HG03108 (cell line): Measurements from ENCODE around the gene CELF6.

Experiments used
- ATAC-seq: cut with Tn5 transposase; IDR thresholded peaks from one replicate; pipeline ENCODE4 v1.9.1; 2021; ENCODE audit warnings: moderate library complexity; ENCODE audit not compliant: unreplicated experiment

Gene CELF6

GRCh38 chr15:72319985-72320671 is at the start of gene CELF6:
Gene CELF6 (minus strand): TSS chr15:72320157. CDS start chr15:72319874, 283 bp downstream.
- ATAC-seq = no peak

- ATAC-seq = no peak
Measured at GRCh38 chr15:72368899-72369298, 48.9 kb upstream of the CELF6 start.

- ATAC-seq = no peak
Measured at GRCh38 chr15:72368325-72368724, 48.4 kb upstream of the CELF6 start.

GRCh38 chr15:72365844-72366243 is 45.9 kb upstream of the CELF6 start:
- peak; percentile 93 for ATAC-seq

GRCh38 chr15:72361176-72361575 is 41.2 kb upstream of the CELF6 start:
- ATAC-seq = no peak

- no peak for ATAC-seq
Measured at GRCh38 chr15:72358650-72359171, 38.8 kb upstream of the CELF6 start.

- ATAC-seq = no peak
Measured at GRCh38 chr15:72358121-72358520, 38.2 kb upstream of the CELF6 start.

- ATAC-seq = no peak
Measured at GRCh38 chr15:72354496-72354895, 34.5 kb upstream of the CELF6 start.

GRCh38 chr15:72353266-72353665 is 33.3 kb upstream of the CELF6 start:
- ATAC-seq = no peak

- ATAC-seq = no peak
Measured at GRCh38 chr15:72345806-72346205, 25.8 kb upstream of the CELF6 start.

GRCh38 chr15:72345280-72345679 is 25.3 kb upstream of the CELF6 start:
- ATAC-seq = no peak

GRCh38 chr15:72344602-72345001 is 24.6 kb upstream of the CELF6 start:
- no peak for ATAC-seq

- ATAC-seq = no peak
Measured at GRCh38 chr15:72342385-72342784, 22.4 kb upstream of the CELF6 start.

- ATAC-seq = no peak
Measured at GRCh38 chr15:72341361-72341760, 21.4 kb upstream of the CELF6 start.

GRCh38 chr15:72340366-72340765 is 20.4 kb upstream of the CELF6 start:
- ATAC-seq = no peak

- ATAC-seq = no peak
Measured at GRCh38 chr15:72339777-72340177, 19.8 kb upstream of the CELF6 start.

GRCh38 chr15:72338617-72339321 is 18.8 kb upstream of the CELF6 start:
- no peak for ATAC-seq

GRCh38 chr15:72338148-72338547 is 18.2 kb upstream of the CELF6 start:
- ATAC-seq = no peak

- ATAC-seq = no peak
Measured at GRCh38 chr15:72334842-72335241, 14.9 kb upstream of the CELF6 start.

GRCh38 chr15:72331021-72331420 is 11.1 kb upstream of the CELF6 start:
- ATAC-seq = no peak

- no peak for ATAC-seq
Measured at GRCh38 chr15:72323752-72324151, 3.8 kb upstream of the CELF6 start.

- no peak for ATAC-seq
Measured at GRCh38 chr15:72319360-72319984, 485 bp downstream of the CELF6 start.
